Kidney glomerular epithelial cell (primary cell): Measurements from ENCODE around the gene ARID1B.

Experiments used
- DNase-seq: peaks from one replicate; lab custom pipeline; 2025; lab: John Stamatoyannopoulos, UW

The ARID1B gene

GRCh38 chr6:157099912-157100593 lies 322.9 kb downstream of the ARID1B start:
- no peak for DNase-seq

- no peak for DNase-seq
Measured at GRCh38 chr6:157101166-157101565, 324.0 kb downstream of the ARID1B start.

- no peak for DNase-seq
Measured at GRCh38 chr6:157104803-157105202, 327.6 kb downstream of the ARID1B start.

- peak; percentile 80 for DNase-seq
Measured at GRCh38 chr6:157106487-157106886, 329.3 kb downstream of the ARID1B start.

- no peak for DNase-seq
Measured at GRCh38 chr6:157107571-157107914, 330.4 kb downstream of the ARID1B start.

- DNase-seq: peak; percentile 79
Measured at GRCh38 chr6:157107915-157108651, 330.9 kb downstream of the ARID1B start.

- no peak for DNase-seq
Measured at GRCh38 chr6:157108923-157109322, 331.7 kb downstream of the ARID1B start.

GRCh38 chr6:157110607-157111006 lies 333.4 kb downstream of the ARID1B start:
- no peak for DNase-seq

- DNase-seq: no peak
Measured at GRCh38 chr6:157113389-157113788, 336.2 kb downstream of the ARID1B start.

- DNase-seq: no peak
Measured at GRCh38 chr6:157116426-157116825, 339.2 kb downstream of the ARID1B start.

GRCh38 chr6:157117431-157118095 lies 340.4 kb downstream of the ARID1B start:
- no peak for DNase-seq

GRCh38 chr6:157119502-157120027 lies 342.4 kb downstream of the ARID1B start:
- DNase-seq: no peak

GRCh38 chr6:157120534-157121232 lies 343.5 kb downstream of the ARID1B start:
- DNase-seq: no peak

GRCh38 chr6:157121897-157122296 lies 344.7 kb downstream of the ARID1B start:
- no peak for DNase-seq

- DNase-seq: no peak
Measured at GRCh38 chr6:157123234-157123633, 346.1 kb downstream of the ARID1B start.

GRCh38 chr6:157124485-157125254 lies 347.5 kb downstream of the ARID1B start:
- DNase-seq: no peak

GRCh38 chr6:157125531-157125930 lies 348.4 kb downstream of the ARID1B start:
- DNase-seq: no peak

GRCh38 chr6:157126183-157127098 lies 349.3 kb downstream of the ARID1B start:
- DNase-seq: no peak

GRCh38 chr6:157128235-157128775 lies 351.1 kb downstream of the ARID1B start:
- DNase-seq: no peak

- DNase-seq: no peak
Measured at GRCh38 chr6:157131250-157131649, 354.1 kb downstream of the ARID1B start.
